ENCODE measurements around the gene LRRN1. TPM values are rescaled to one million over a fixed set of nuclear protein-coding genes. Genes with fewer than 3 reads are reported as not detected.
A peak's percentile ranks its signal among the peaks of the same experiment; 100 is the strongest.

The LRRN1 gene
- total and polyA plus RNA-seq, 7 donors: 0.29 to 12.6 (median 5.1) TPM

DNA sequence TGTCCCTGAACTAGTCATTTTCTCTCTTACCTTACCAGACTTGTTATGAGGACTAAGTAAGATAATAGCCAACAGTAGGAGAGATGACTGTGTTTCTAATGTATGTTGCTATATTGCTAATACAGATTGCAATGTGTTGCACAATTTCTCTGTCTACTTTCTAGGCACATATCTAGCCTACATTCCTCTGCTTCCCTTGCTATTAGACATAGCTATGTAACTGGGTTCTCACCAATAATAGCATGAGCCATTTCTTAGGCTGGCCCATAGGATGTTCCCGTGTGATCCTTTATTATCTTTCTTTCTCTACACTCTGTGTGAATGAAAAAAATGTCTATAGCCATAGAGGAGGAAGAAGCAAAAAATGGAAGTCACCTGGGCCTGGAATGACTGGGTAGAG is 6.8 kb upstream of the LRRN1 start:
- intact Hi-C loops (cut with DNase I): no loop called here
- Histone ChIP-seq H3K4me1 (no peaks in the 10 kb centered on the region), H3K27me3 (ENCODE audit: insufficient read depth in 3 of 3, low read length in 2 of 3) (no peaks in the 10 kb centered on the region), H3K9me3 (no peaks in the 10 kb centered on the region), H3K4me3 (no peak overlapping the region), H3K36me3 (ENCODE audit: insufficient read depth in 1 of 2, low read depth in 1 of 2) (no peaks in the 10 kb centered on the region), H3K27ac (no peak overlapping the region)
- DNase-seq (no peak), ATAC-seq (no peak)
- TF ChIP-seq, protein P1, sequence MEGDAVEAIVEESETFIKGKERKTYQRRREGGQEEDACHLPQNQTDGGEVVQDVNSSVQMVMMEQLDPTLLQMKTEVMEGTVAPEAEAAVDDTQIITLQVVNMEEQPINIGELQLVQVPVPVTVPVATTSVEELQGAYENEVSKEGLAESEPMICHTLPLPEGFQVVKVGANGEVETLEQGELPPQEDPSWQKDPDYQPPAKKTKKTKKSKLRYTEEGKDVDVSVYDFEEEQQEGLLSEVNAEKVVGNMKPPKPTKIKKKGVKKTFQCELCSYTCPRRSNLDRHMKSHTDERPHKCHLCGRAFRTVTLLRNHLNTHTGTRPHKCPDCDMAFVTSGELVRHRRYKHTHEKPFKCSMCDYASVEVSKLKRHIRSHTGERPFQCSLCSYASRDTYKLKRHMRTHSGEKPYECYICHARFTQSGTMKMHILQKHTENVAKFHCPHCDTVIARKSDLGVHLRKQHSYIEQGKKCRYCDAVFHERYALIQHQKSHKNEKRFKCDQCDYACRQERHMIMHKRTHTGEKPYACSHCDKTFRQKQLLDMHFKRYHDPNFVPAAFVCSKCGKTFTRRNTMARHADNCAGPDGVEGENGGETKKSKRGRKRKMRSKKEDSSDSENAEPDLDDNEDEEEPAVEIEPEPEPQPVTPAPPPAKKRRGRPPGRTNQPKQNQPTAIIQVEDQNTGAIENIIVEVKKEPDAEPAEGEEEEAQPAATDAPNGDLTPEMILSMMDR (IDR thresholded peaks at IDR 0.05): no peak
- 76 to 100% (median 94%) methylated on average over 1 of the region's 1 CpG for WGBS, 3 donors

DNA sequence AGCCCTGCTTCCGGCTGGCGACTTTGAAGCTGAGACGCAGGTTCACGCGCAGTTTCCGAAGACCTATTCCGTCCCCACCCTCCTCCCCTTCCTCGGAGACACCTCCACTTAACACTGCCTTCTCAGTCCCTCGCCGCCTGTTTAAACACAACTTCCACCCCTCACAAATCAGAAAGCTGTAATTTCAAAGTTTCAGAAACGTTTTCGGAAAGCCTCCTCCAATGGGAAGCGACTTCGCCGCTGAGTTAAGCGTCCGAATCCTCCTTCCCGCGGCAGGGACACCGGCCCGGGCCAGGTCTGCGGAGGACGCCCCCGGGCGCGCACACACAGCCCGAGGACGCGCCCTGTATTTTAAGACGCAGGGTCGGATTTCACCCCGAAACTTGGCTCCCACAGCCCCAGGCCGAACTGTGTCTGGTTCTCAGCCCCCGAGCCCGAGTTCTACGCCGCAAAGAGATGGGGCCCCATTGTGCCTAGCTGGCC is 559 bp upstream of the LRRN1 start:
- intact Hi-C loops (cut with DNase I): no loop called here
- peak overlapping the region; percentile 80 for H3K27ac ChIP-seq
- no peaks in the 10 kb centered on the region for H3K9me3 ChIP-seq
- H3K27me3 ChIP-seq (ENCODE audit: insufficient read depth in 3 of 3, low read length in 2 of 3): no peaks in the 10 kb centered on the region
- H3K36me3 ChIP-seq (ENCODE audit: insufficient read depth in 1 of 2, low read depth in 1 of 2): no peaks in the 10 kb centered on the region
- peak overlapping the region; percentile 82 for H3K4me3 ChIP-seq
- 0 to 1% (median 1%) methylated on average over 34 to 37 of the region's 37 CpGs for WGBS, 3 donors
- DNase-seq (peak; percentile 15 to 58), ATAC-seq (peak; percentile 29 to 61 (median 45))
- H3K4me1 ChIP-seq: peaks cover 10% of the 10 kb centered on the region
- TF ChIP-seq, protein P1 (IDR thresholded peaks at IDR 0.05): no peak

DNA sequence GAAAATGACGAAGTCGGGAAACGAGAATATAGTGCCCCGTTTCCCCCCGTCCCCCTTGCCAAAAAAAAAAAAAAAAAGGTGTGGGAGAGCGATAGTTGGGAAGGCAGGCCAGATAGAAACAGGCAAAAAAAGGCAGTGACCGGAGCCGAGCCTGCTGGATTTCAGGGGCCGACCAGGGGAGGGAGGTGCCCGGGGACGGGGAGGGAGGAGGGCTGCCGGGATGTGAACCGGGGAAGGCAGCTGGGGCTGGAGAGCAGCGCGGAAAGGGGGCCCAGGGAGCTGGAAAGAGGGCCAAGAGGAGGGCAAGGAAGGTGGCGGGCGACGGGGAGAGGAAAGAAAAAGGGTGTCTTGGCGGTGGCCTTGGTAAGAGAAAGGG is 837 bp downstream of the LRRN1 start:
- WGBS, 3 donors: 1 to 2% (median 1%) methylated on average over 18 to 19 of the region's 19 CpGs

DNA sequence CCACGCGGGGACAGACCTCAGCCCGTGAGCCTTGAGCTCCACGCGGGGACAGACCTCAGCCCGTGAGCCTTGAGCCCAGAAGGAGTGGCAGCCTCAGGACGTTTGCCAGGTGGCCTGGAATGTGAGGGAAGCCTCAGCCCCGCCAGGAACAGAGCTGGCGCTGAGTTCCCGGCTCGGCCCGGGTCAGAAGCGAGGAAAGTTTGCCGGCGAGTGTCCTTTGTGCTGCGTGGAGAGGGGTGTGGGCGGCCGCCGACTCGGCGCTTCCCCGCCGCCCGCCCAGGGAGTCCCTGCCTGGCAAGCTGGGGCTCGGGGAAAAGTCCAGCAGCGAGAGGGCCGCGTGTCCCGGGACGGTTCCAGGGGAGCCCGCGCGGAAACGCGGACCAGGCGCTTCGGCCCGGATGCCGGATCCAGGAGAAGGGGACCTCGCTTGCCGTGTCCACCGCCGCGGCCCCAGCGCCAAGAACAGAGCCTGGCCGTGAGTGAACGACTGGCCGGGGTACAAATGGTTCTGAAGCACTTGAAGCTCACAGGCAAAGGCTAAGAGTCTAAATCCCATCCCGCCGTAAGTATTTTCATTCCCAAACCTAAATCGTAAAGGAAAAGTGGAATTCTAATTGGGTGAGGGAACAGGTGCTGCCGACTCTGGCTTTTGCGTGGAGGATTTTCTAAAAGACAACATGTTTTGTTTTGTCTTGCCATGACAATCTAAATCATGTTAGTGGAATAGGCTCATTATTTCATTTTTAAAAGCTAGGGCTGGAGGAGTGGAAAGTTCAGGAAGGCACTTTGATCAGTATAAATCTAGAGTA is 1.7 kb downstream of the LRRN1 start:
- WGBS, 3 donors: 1 to 2% (median 1%) methylated on average over 44 to 53 of the region's 53 CpGs
- TF ChIP-seq, protein P1 (IDR thresholded peaks at IDR 0.05): no peak
- Histone ChIP-seq H3K4me3 (peak overlapping the region; percentile 82), H3K9me3 (no peaks in the 10 kb centered on the region), H3K36me3 (ENCODE audit: insufficient read depth in 1 of 2, low read depth in 1 of 2) (no peaks in the 10 kb centered on the region), H3K27me3 (ENCODE audit: insufficient read depth in 3 of 3, low read length in 2 of 3) (no peaks in the 10 kb centered on the region), H3K27ac (peak overlapping the region; percentile 80), H3K4me1 (peaks cover 11% of the 10 kb centered on the region)
- DNase-seq (peak; percentile 42 to 77), ATAC-seq (peak; percentile 39 to 65 (median 58))
- intact Hi-C loops (cut with DNase I): loop anchor here in 1 of 2 donors (10.0 kb wide), 1 partner anchor 494 kb away; no protein-coding TSS in a partner anchor

More for the DNA sequence above, 837 bp downstream of the LRRN1 start:
- DNase-seq: peak; percentile 18 to 60
- Histone ChIP-seq H3K36me3 (ENCODE audit: insufficient read depth in 1 of 2, low read depth in 1 of 2) (no peaks in the 10 kb centered on the region), H3K4me3 (peak overlapping the region; percentile 82), H3K4me1 (peaks cover 11% of the 10 kb centered on the region), H3K27me3 (ENCODE audit: insufficient read depth in 3 of 3, low read length in 2 of 3) (no peaks in the 10 kb centered on the region), H3K9me3 (no peaks in the 10 kb centered on the region), H3K27ac (peak overlapping the region; percentile 80)
- TF ChIP-seq, protein P1 (IDR thresholded peaks at IDR 0.05): no peak
- peak; percentile 34 to 53 (median 42) for ATAC-seq
- intact Hi-C loops (cut with DNase I): loop anchor here in 1 of 2 donors (10.0 kb wide), 1 partner anchor 495 kb away; no protein-coding TSS in a partner anchor
